Activated CD4-positive, CD25-positive, alpha-beta regulatory T cell treated with anti-CD3 and anti-CD28 coated beads, Interleukin-2, amount 50 U/mL, for 24 hours (primary cell): ENCODE results near the gene LSAMP.
A peak's percentile ranks its signal among the peaks of the same experiment; 100 is the strongest.
"Not testable (repeated sequence)": the region's sequence is repeated elsewhere in the genome, so short reads cannot be mapped to it uniquely, and the experiment has no call there.

Experiments
- ATAC-seq, 2 donors: fragments of 150-1000 bp; cut with Tn5 transposase; one replicate each; pipeline ENCODE4 v1.10.0; 2021; ENCODE audit warnings: mild to moderate bottlenecking in 1 of 2, moderate library complexity in 1 of 2

The LSAMP gene

DNA sequence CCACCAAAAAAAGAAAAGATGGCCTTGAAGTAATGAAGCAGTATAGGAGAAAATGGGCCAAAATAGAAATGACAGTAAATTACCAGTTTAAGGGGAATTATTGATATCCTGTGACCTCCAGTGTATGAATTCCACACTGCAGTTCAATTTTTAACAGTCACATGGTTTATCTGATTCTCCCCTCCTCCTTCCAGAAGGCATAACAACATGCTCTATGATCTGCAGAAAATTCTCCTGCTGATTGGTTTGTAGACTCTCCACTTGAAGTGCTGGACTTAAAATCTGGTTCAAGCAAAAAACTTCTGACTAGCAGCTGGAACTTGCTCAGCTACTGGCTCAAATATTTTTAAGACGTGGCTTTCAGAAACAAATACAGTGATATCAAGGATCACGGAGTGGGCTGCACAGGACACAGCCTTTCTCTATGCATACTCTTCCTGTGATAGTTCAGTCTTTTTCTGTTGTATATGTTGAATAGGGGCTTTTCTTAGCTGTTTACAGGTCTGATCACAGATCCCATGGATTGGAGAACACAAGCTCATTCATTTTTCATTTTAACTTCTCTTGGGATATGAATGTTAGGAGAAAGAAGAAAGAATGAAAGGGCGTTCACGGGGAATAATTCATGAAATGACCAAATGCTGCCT is 211.5 kb downstream of the LSAMP start:
- no peak for ATAC-seq

DNA sequence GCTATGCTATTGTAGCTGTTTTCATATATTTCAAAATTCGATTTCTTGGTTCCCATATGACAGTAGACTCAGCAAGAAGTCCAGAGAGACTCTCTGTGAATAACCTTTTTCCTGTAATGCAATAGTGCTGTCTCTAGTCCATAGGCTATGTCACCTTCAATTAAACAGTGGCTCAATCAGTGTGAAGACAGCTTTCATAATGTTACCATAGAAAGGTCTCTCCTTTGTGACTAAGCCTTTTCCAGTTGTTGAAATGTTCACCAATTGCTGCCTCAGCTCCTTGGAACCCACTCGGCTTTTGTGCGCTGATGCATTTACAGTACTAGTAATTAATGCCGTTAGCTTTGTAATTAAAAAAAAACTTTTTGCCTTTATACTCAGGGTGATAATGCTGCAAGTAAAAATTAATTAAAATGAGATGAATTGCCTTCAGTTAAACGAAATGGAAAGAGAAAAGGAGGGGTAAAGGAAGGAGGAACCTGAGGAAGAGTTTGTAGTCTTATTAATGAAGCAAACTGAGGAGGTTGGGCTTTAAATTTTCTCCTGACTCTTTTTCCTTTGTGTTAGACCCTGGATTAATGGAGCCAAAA is 214.8 kb downstream of the LSAMP start:
- no peak for ATAC-seq

DNA sequence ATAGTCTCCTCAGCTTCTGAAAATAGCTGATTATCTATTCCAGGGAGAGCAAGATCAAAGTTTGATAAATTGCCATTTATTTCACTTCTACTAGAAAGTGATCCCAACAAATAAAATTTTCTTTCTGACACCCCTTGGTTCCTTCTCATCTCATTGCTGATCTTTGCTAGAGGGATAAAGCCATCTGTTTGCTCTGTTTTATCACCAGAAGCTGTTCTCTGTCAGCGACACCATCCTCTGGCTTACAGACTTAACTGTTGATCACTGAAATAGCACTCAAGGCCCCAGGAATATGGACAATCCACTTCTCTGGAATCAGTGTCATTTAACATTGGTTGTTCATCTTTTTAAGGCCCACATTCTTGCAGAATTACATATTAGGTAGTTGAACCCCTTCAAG is 219.0 kb downstream of the LSAMP start:
- no peak for ATAC-seq

DNA sequence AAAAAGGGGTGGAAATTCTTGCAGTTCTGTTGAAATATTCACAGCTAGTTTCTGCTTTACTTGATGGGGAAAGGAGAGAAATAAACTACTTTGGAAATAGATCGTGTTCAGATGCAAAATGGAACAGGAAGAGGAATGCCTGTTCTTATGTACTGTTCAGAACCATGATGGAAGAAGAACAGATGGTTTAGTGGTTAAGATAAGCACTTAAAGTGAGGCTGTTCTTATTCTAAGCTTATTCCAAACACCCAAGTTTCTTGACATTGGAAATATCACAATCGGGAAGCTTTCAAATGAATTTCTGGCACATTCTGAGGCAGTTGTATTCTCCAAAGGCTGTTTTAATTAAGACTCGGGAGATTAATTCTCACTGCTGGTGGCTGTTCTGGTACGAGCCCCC is 228.5 kb downstream of the LSAMP start:
- ATAC-seq = no peak

DNA sequence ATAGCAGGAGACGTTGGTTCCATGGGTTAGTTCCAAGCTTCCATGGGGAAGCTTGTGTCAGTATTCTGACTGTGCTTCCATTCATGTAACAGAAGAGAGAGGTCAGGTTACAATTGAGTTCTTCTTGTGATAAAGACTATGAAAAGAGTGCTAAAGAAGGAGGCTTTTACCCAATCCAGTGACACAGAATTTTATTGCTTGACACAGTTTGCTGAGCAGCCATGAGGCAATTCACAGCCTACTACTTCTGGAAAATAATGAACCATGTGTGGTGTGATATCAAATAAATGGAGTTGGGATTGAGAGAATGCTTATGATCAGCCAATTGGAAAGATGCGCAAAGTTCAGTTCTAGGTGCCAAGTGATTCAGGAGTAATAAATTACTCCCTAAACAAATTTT is 233.4 kb downstream of the LSAMP start:
- no peak for ATAC-seq

DNA sequence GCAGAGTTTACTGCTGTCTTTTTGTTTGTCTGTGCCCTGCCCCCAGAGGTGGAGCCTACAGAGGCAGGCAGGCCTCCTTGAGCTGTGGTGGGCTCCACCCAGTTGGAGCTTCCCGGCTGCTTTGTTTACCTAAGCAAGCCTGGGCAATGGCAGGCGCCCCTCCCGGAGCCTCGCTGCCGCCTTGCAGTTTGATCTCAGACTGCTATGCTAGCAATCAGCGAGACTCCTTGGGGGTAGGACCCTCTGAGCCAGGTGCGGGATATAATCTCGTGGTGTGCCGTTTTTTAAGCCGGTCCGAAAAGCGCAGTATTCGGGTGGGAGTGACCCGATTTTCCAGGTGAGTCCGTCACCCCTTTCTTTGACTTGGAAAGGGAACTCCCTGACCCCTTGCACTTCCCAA is 236.5 kb downstream of the LSAMP start:
- ATAC-seq = not testable (repeated sequence)

DNA sequence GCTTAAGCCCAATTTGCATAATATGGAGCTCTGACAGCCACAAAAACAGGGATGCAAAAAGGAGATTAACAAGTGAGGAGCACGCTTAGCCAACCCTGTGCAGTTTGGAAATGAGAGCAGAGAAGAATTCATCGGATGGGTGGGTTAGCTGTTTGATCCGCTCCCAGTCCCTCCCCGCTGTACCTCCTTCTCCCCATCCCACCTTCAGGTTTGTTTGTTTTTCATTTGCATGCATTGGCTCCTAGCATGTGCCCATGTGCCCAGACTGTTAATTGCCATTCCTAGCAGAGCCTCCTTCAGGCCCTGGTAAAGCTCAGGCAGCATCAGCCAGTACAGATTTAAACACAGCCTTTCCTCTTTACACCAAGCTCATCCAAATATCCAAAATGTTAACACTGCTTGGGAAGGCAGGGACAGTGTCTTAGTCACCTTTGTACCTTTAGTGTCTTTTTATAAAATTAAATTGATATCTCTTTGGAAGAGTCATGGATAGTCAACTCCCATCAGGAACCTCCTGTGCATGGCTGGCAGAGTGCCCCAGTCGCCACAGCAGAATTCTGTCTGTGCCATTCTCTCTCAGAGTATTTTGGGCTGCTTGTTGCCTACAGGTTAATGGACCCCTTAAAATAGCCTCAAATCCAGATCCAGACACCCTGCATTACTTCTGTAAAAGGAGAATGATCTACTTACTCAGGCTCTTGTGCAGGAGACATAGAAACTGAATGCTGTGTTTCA is 244.2 kb downstream of the LSAMP start:
- ATAC-seq = peak in 1 of 2 donors; percentile 25

DNA sequence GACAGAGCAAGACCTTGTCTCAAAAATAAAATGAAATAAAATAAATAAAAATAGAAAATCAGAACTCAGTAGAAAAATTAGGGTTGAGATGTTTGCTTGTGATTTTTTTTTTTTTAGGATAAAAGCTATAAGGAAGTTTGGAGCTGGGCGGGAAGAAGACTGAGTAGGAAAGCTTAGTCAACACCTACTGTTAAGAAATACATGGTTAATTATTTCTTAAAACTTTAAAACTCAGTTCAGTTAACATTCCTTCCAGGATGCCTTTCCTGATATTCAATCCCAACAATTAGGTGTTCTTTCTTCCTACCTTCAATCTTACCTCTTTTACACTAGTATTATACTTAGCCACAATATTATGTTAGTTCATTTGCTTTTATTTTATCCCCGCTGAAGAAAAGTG is 246.2 kb downstream of the LSAMP start:
- no peak for ATAC-seq

DNA sequence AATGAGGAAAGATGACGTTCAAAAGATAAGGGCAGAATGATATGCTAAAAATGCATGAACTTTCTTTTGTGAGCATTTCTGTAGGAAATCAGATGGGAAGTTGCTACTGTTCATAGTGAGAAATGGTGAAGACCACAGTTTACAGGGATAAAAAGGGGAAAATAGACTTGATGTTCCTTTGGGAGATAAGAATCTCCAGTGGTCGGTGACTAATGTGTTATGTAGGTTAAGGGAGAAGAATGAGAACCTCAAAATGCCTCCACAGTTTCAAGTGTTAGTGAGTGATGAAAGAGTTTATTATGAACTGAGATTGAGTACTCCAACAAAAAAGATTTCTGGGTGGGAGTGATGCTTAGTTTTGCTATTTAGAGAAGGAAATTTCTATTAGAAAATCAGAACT is 247.2 kb downstream of the LSAMP start:
- ATAC-seq = no peak

DNA sequence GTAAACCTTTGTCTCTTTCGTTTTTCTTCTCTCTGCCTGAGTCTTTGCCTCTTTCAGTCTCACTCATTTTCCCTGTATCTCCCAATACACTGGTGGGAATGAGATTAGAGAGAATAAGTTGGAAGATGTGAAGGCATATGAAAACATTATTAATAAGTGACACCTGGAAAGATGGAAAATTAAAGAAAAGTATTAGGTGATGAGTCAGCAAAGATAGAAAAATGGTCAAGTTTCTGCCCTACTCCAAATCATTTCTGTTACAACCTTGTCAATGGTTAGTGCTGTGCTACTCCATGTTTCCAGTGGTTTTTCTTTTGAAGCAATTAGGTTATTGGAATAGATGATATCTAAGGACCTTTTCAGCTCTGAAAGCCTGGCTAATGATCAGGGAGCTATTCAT is 252.8 kb downstream of the LSAMP start:
- ATAC-seq = no peak

DNA sequence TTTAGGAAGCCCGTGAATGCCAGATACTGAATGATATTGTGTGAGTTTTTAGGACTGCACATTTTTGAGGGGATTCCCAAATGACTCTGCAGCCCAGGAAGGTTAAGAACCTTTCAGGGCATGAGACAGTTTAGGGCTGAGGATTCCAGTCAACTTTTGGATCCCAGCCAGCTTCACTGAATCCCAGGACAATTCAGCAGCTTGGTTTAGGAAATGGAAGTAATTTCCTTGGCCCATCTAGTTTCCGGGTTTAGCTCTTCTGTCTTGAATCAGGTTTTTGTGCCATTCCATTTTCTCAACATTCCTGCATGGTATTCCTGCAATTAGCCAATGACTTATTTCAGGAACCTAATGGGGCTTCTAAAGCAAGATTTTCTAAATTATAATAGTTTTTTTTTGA is 253.9 kb downstream of the LSAMP start:
- no peak for ATAC-seq

DNA sequence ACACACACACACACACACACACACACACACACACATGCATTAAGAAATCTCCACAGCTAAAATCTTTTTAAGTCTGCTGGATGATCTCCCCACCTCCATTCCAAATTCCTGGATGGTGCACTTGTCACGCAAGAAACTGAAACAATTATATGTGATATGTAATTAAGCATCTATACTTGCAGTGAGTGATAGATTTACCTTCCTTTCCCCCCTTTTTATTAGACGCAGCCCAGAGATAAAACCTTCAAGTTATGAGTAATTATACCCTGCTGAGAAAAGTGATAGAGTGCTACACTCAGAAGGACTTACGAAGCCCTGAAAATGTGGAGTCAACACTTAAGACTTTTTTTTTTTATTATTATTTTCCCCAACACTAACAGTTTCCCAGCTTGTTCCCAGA is 255.2 kb downstream of the LSAMP start:
- no peak for ATAC-seq

DNA sequence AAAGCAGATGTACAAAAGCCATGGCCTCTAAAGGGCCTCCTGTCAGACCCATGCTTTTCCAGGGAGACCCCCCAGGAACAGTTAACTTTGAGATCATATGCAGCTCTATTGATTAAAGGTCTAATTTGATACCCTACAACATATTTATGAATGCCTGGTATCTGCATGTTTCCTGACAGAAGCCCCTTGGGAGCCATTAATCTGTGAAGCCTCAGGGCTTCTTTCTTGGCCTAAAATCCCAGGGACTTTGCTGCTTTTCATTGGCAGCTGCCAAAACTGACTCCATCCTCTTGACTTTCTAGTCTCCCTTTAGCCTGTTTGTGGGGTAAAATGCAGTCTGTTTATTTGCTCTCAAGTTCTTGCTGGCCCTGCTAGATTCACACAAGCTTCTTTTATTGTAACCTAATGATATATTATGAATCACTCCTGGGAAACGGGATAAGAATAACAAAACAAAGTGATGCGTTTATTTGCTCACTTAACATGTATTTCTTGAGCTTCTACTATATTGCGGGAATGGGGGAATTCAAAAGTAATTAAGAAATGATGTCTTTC is 257.0 kb downstream of the LSAMP start:
- ATAC-seq = no peak

DNA sequence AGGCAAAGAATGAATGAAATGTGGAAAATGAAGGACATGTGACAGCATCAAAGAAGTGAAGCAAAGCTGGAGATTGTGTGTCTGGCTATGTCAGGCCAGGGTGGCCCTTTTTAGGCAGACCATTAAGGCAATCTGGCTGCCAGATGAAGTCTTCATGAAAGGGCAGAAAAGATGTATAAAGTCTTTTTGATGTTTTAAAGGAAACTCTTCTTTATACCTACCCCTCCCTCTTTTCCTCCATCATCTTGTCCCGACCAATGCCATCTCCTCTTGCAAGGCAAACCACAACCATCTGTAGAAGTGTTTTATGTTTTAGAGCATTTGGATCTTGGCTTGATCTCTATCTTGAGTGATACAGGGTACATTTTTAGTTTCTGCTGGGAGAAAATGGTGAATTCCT is 259.2 kb downstream of the LSAMP start:
- ATAC-seq = no peak

DNA sequence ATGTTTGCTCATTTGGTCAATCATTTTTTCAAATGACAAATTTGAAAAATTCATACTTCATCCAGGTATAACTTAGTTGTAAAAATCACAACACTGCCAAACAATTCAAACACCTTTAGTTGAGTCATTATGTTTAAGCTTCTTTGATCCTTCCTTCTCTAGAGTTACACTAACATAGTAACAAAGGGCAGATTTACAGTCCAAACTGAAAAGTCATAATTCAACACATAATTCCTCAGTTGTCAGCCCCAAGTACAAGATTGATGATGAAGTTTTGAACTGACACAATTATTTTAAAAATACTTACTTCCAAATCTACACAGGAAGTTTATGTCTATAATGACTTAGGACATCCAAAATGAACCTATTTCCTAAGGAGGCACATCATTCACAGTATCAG is 264.1 kb downstream of the LSAMP start:
- ATAC-seq = no peak

DNA sequence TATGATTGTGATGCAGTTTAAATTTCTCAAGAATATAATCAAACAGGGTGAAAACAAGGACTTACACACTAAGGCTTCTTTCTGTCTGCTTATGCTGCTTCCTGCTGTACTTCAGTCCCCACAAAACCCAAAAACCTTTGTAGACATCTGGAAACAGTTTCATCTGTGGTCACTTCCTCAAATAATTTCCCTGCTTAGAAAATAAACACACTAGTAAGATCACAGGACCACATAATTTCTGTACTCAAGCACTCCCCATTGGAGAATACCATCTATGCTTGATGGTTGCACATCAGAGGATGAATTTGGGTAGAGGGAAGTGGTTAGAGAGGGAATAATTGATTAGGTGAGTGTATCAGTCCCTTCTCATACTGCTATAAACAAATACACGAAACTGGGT is 266.2 kb downstream of the LSAMP start:
- ATAC-seq = no peak

DNA sequence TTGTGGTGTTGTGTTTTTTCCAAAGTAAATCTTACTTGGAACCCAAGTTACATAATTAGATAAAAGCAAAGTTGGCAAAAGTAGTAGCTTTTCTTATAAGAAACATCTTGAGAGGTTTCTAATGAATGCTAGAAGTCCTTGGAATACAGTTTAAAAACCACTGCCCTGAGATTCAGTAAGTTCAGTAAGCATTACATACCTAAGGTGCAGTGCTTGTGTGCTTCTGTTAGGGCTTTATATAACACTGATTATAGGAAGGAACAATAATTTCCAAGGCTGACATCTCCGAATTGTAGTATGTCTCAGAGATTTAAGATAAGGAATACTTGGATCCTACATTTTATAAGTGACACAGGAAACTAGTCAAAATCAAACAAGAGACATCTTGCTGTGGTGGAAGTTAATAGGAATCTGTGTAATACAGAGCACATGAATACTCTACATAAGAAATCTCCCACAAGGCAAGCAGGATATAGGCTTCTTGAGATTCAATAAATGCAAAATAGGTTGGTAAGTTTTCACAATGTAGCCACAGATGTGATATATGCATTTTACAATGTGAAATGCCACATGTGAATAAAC is 268.2 kb downstream of the LSAMP start:
- no peak for ATAC-seq

DNA sequence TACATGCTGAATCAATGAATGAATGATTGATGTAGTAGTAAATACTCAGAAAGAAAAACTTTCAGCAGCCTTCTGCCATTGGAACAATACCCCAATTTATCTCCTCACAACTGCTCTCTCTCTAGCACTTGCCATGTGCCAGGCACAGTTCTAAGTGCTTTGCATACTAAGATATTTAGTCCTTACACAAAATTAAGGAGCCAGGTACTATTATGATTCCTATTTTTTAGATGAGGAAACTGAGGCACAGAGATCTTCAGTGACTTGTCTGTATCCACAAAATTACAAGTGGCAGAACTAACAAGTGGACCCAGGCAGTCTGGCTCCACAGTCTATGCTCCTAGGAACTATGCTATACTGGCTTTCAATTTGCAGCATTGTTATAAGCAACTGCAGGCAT is 279.2 kb downstream of the LSAMP start:
- ATAC-seq = no peak

DNA sequence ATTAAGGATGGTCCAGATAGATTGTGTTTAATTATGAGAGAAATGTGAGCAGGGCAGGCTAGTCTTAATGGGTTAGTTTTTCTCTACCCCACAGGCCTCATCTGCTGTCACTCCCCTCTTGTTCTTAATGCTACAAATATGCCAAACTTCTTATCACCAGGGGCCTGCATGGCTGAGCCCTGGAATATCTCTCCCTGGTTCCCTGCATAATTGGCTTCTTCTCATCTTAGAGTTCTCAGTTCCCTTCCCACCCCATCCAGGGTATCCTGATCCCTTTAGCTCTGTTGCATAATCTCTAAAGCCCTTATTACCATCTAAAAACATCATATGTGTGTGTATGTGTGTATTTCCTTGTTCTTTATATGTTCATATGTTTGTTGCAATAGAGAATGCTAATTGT is 279.6 kb downstream of the LSAMP start:
- ATAC-seq = no peak

DNA sequence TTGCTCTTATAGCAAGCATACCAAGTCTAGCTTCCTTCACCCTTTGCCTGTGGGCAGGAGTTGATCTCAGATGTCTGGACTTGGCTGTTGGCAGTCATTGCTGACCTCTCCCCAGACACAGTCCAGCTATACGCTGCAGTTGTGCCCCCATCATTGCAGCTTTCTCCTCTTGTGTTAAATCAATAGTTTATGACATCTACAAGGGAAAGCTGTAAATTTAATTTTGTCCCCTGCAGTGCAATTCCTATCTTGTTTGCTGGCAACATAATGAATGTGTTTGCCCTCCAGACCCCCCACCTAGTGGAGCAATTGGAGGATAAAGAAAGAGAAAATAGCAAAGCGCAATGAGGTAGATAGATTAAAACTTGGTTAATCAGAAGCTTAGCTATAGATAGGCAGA is 280.2 kb downstream of the LSAMP start:
- no peak for ATAC-seq

DNA sequence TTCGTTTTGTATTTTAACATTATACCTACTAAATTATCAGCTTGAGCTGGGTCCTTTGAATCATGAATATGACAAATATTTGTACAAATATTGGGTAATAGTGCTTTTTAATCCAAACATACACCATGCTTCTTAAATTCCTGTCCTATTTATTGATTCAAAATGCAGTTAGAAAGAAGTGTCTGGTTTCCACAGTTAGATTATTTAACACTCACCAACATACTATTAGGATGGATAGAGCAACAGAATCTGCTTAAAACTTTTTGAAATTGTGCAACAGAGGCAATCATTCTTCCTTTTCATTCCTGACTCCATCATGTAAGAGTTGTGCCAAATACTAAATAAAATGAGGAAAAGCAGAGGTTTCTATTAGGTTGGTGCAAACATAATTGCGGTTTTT is 281.2 kb downstream of the LSAMP start:
- no peak for ATAC-seq

DNA sequence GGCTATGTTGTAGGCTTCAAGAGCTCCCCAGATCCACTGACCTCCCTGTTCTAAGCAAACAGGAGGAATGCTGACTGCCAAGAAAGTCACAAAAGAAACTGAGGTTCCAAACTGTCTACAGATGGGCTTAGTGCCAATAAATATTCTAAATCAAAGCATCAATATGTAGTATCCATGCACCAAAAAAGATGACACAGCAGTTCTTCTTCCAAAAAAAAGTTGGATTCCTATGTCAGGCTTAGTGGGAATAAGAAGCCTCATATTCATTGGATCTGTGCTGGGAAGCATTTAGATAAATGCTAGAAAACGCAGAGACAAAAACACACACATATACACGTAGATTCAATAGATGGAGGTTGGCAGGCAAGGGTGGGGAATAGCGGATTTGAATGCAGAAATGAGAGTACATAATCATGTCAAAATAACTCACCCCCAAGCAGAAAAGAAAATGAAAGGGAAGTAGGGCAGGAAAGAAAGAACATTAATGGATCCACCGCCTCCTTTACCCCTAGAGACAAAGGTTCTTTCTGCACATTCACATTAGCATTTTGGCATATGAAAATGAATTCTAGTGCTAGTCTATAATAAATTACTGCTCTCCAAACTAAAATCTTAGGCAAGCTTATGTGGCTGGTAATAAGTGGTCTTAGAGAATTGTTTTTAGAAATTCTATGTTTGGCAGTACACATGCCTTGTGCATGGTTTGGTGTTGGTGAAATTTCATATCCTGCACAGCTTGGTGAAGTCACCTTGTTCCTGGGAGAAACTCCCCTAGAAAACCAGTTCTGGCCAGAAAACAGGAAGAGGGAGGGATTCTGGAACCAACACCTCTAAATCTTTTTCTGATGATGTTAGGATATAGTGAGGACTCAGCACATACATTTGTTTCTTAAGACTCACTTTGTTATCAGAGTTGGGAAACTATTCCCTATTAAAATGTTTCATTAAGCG is 283.4 kb downstream of the LSAMP start:
- ATAC-seq = no peak

DNA sequence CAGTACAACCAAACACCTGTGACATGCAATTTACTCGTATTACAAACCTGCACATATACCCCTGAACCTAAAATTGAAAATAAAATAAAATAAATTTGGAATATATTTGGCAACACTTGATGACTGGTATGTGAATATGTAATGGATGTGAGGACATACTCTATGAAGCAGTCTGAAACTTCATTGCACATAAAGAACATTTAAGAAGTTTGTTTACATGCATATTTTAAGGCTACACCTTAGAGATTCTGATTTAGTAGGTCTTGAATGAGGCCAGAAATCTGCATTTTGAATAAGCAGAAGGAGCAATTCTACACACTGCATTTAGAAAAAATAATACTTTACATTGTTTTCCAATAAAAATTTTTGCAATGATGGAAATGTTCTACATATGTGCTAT is 284.7 kb downstream of the LSAMP start:
- ATAC-seq = no peak
